HUES6 (cell line): ENCODE measurements around the gene BMP6.
"Not testable (repeated sequence)": the region's sequence is repeated elsewhere in the genome, so short reads cannot be mapped to it uniquely, and the experiment has no call there.

Source experiments
- H3K27ac ChIP-seq: 2 replicates; pipeline ENCODE4 v1.7.0; 2013; ENCODE audit warnings: low read depth, mild to moderate bottlenecking, low read length, inconsistent platforms
- H3K27me3 ChIP-seq: 2 replicates; pipeline ENCODE4 v1.6.1; 2013; ENCODE audit warnings: low read length; ENCODE audit not compliant: control insufficient read depth, insufficient read depth
- H3K36me3 ChIP-seq: 2 replicates; pipeline ENCODE4 v1.6.1; 2013; ENCODE audit warnings: low read length; ENCODE audit not compliant: control insufficient read depth, insufficient read depth
- H3K4me1 ChIP-seq: 2 replicates; pipeline ENCODE4 v1.6.1; 2013; ENCODE audit warnings: low read length; ENCODE audit not compliant: control insufficient read depth, insufficient read depth
- H3K4me3 ChIP-seq: 2 replicates; pipeline ENCODE4 v1.5.1; 2013; ENCODE audit warnings: low read depth, low read length
- H3K9ac ChIP-seq: one replicate; pipeline ENCODE4 v1.6.1; 2013; ENCODE audit warnings: mild to moderate bottlenecking, low read length
- H3K9me3 ChIP-seq: 2 replicates; pipeline ENCODE4 v1.6.1; 2013; ENCODE audit warnings: low read depth, low read length; ENCODE audit not compliant: control insufficient read depth, insufficient read depth

Gene BMP6

GRCh38 chr6:7898193-7898586, 172.3 kb downstream of the BMP6 start:
- H3K27ac ChIP-seq, H3K9me3 ChIP-seq, H3K9ac ChIP-seq, H3K27me3 ChIP-seq, H3K4me3 ChIP-seq, H3K4me1 ChIP-seq: not testable (repeated sequence)
- H3K36me3 ChIP-seq = peaks cover 100% of the 10 kb centered on the region

GRCh38 chr6:7899101-7899888, 173.4 kb downstream of the BMP6 start:
- no peak overlapping the region for H3K9ac ChIP-seq
- no peaks in the 10 kb centered on the region for H3K4me1 ChIP-seq
- H3K27ac ChIP-seq = no peak overlapping the region

DNA sequence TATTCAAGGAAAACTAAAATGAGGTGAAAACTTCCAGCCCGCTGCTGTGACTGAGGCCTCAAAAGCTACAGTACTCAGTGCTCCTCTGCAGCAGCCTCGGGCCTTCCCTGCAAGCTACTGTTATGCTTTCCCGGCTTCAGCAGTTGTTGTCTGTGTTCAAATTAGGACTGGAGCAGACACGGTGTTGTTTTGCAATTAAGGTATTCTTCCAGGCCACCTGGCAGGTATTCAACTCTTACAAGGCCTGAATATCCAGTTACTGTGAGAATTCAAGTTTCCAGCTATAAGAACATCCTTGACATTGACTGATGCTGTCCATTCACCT, 174.0 kb downstream of the BMP6 start:
- H3K9ac ChIP-seq = no peak overlapping the region

More at GRCh38 chr6:7899101-7899888, 173.4 kb downstream of the BMP6 start:
- Histone ChIP-seq H3K4me3 (no peak overlapping the region), H3K9me3 (no peaks in the 10 kb centered on the region), H3K27me3 (no peaks in the 10 kb centered on the region), H3K36me3 (peaks cover 100% of the 10 kb centered on the region)

GRCh38 chr6:7900621-7901020, 174.7 kb downstream of the BMP6 start:
- H3K27ac ChIP-seq = no peak overlapping the region
- H3K36me3 ChIP-seq = peaks cover 96% of the 10 kb centered on the region
- H3K4me1 ChIP-seq = no peaks in the 10 kb centered on the region
- H3K9ac ChIP-seq = no peak overlapping the region
- H3K9me3 ChIP-seq = no peaks in the 10 kb centered on the region
- H3K4me3 ChIP-seq = no peak overlapping the region
- H3K27me3 ChIP-seq = no peaks in the 10 kb centered on the region

More for the DNA sequence above, 174.0 kb downstream of the BMP6 start:
- H3K27me3 ChIP-seq = no peaks in the 10 kb centered on the region
- H3K36me3 ChIP-seq = peaks cover 100% of the 10 kb centered on the region
- no peak overlapping the region for H3K4me3 ChIP-seq
- no peaks in the 10 kb centered on the region for H3K9me3 ChIP-seq
- no peak overlapping the region for H3K27ac ChIP-seq
- no peaks in the 10 kb centered on the region for H3K4me1 ChIP-seq

DNA sequence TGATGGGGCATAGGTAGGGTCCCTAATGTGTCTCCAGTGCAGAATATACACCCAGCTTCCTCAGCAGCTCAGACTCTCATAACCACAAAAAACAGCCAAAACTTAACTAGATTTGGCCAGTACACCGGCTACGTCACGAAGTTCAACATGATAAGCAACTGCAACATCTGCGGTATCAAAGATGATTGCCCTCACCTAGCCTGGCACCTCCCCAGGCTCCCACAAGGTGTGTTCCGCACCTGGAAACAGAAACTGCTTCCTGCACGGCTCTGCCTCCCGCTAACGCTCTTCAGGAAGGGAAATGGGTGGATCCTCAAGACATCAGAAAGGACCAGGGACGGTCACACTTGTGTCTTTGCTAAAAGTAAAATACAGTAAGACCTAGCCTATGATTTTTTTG, 175.2 kb downstream of the BMP6 start:
- Histone ChIP-seq H3K27ac (no peak overlapping the region), H3K4me3 (no peak overlapping the region), H3K9me3 (no peaks in the 10 kb centered on the region), H3K9ac (no peak overlapping the region), H3K4me1 (no peaks in the 10 kb centered on the region), H3K27me3 (no peaks in the 10 kb centered on the region), H3K36me3 (peaks cover 92% of the 10 kb centered on the region)

DNA sequence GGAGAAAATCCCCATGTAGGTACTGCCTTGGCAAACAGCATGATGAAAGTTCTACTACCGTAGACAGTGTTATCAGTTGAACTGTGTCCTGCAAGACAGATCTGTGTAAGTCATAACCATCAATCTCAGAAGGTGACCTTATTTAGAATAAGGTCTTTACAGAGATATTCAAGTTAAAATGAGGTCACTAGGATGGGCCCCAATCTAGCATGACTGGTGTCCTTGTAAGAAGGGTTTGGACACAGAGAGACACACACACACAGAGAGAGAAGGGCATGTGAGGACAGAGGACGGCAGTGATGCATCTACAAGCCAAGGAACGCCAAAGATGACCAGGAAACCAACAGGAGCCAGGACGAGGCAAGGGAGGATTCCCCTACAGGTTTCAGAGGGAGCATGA, 175.9 kb downstream of the BMP6 start:
- Histone ChIP-seq H3K4me1 (no peaks in the 10 kb centered on the region), H3K4me3 (no peak overlapping the region), H3K36me3 (peaks cover 84% of the 10 kb centered on the region), H3K9ac (no peak overlapping the region), H3K9me3 (no peaks in the 10 kb centered on the region), H3K27ac (no peak overlapping the region), H3K27me3 (no peaks in the 10 kb centered on the region)

DNA sequence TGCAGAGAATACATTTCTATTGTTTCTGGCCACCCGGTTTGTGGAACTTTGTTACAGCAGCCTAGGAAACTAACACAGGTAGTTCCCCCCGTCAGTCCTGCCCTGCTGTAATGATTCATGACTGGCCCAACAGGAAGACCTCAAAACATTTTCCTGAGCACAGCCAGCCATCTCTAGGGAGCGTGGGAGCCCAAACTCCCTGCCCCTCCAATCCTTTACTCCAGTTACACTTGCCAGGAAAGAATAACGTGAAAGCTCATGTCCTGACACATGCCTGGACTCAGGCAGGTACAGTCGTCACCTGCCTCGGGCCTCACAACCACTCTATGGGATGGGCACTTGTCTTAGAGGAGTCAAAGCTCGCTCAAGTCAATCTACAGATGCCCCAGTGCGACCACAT, 176.3 kb downstream of the BMP6 start:
- Histone ChIP-seq H3K36me3 (peaks cover 80% of the 10 kb centered on the region), H3K9ac (no peak overlapping the region), H3K4me1 (no peaks in the 10 kb centered on the region), H3K4me3 (no peak overlapping the region), H3K27ac (no peak overlapping the region), H3K9me3 (no peaks in the 10 kb centered on the region), H3K27me3 (no peaks in the 10 kb centered on the region)

GRCh38 chr6:7902867-7903266, 177.0 kb downstream of the BMP6 start:
- no peaks in the 10 kb centered on the region for H3K4me1 ChIP-seq
- H3K36me3 ChIP-seq = peaks cover 79% of the 10 kb centered on the region
- no peak overlapping the region for H3K27ac ChIP-seq
- no peak overlapping the region for H3K9ac ChIP-seq
- H3K4me3 ChIP-seq = no peak overlapping the region
- H3K27me3 ChIP-seq = no peaks in the 10 kb centered on the region
- H3K9me3 ChIP-seq = no peaks in the 10 kb centered on the region

DNA sequence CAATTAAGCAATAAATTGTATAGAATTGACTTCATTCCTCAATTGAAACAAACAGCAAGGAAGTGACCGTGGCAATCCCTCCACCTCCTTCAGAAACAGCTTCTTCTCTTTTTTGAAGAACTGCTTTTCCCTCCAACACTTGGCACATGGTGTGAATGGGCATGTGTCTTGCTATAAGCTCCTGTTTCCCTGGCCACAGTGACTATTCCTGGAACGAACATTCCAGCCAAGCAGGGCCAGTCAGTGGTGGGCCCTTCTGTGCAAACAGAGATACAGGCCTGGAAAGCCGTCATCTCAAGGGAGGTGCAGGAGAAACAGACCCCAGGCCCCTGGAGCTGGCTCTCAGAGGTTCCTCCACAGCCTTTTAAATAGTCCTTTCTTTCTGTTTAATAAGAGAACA, 177.8 kb downstream of the BMP6 start:
- Histone ChIP-seq H3K36me3 (peaks cover 71% of the 10 kb centered on the region), H3K27ac (no peak overlapping the region), H3K9ac (no peak overlapping the region)

DNA sequence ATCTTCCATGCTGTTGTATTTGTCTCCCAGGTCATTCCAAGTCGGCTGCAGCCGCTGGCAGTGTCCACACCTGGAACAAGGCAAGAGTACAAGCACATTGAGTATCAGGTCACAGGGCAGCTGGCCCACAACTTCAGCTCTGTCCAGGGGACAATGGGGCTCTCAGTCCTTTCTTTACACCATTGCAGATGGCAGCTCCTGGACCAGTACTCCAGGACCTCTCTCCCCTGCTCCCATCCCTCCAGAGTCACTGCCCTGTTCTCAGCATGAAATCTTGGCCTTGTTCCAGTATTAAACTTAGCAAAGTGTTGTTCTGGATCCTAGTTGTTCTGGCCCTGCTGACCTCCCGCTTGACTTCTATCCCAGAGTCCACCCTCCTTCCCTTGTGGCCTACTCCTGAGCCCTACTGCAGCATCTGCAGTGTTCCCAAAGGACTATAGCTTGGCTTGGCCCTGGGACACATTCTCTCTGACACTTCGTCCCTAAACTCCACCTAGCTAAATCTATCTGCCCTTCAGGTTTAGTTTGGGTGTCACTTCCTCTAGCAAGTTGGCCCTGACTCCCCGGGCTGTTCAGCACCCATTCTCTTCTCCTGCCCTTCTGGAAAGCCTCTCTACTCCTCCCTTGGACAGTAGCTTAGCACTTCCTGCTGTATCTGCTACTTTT, 178.9 kb downstream of the BMP6 start:
- H3K27ac ChIP-seq = no peak overlapping the region
- peaks cover 60% of the 10 kb centered on the region for H3K36me3 ChIP-seq
- H3K4me3 ChIP-seq = no peak overlapping the region
- H3K9ac ChIP-seq = no peak overlapping the region
- no peaks in the 10 kb centered on the region for H3K27me3 ChIP-seq
- H3K4me1 ChIP-seq = peaks cover 9% of the 10 kb centered on the region
- H3K9me3 ChIP-seq = no peaks in the 10 kb centered on the region

More for the DNA sequence above, 177.8 kb downstream of the BMP6 start:
- H3K9me3 ChIP-seq = no peaks in the 10 kb centered on the region
- no peaks in the 10 kb centered on the region for H3K27me3 ChIP-seq
- H3K4me3 ChIP-seq = no peak overlapping the region
- no peaks in the 10 kb centered on the region for H3K4me1 ChIP-seq

DNA sequence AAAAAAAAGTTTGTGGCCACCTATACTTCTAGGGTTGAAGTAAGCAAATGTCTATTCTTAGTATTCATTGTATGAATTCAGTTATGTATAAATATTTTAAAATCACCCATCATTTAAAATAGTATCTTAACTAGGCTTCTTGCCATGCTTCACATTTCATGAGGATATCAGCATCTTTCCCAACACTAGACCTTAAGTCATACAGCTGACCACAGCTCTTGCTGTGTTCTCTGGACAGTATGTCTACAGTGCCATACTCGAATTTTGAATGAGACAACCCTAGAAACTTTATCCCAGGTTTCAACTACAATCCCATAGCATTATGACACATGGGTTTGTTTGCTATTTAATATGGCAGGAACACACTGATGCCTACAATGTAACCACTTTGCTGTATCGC, 179.5 kb downstream of the BMP6 start:
- Histone ChIP-seq H3K36me3 (peaks cover 53% of the 10 kb centered on the region), H3K4me3 (no peak overlapping the region), H3K27me3 (no peaks in the 10 kb centered on the region), H3K9ac (no peak overlapping the region), H3K27ac (no peak overlapping the region), H3K9me3 (no peaks in the 10 kb centered on the region), H3K4me1 (peaks cover 9% of the 10 kb centered on the region)
